ENCODE measurements around the gene IPPK. TPM values are rescaled to one million over a fixed set of nuclear protein-coding genes. Genes with fewer than 3 reads are reported as not detected.

Gene IPPK
- total and polyA plus RNA-seq, 2 of the 4 experiments (the other 2 are of a cell fraction) = 25.1 to 26.8 TPM

DNA sequence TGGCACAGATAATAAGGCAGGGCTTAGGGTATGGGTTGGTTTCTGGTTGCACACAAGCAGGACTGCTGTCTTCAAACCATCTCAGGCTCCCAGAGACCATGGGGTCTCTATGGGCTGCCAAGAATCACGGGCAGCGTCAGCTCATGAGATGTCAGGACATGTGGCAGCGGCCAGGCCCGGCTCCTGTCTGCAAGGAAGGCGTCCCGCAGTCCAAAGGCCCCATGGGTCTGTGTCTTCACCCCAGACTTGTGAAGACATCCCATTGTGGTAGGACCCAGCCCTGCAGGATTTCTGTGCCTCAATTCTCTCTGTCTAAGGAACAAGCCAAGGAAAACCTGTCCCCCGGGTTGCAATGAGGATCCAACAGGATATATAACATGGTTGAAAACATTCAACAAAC is 32.6 kb downstream of the IPPK start:
- CTCF ChIA-PET = no interaction called here
- intact Hi-C loops (cut with micrococcal nuclease) = no loop called here
- H2AFZ ChIP-seq (replicated peaks; ENCODE audit: low read length, poor library complexity) = no peak overlapping the region

More for the DNA sequence above, 32.6 kb downstream of the IPPK start:
- H4K5ac ChIP-seq (ENCODE audit: low read depth, low read length) = no peak overlapping the region
- H2BK5ac ChIP-seq (ENCODE audit: low read depth, low read length, poor library complexity, severe bottlenecking) = no peak overlapping the region
- no peaks in the 10 kb centered on the region for H4K20me1 ChIP-seq (ENCODE audit: insufficient read depth, low read length)
- no peak overlapping the region for H4K8ac ChIP-seq (ENCODE audit: low read depth in 2 of 2, low read length in 2 of 2)
- no peak overlapping the region for H3K18ac ChIP-seq (ENCODE audit: low read depth, low read length)
- no peaks in the 10 kb centered on the region for H3K9me1 ChIP-seq (ENCODE audit: insufficient read depth, low read length)
- H3K9ac ChIP-seq (ENCODE audit: low read depth, low read length) = no peak overlapping the region
- no peak overlapping the region for H3K56ac ChIP-seq (ENCODE audit: extremely low read depth, insufficient read depth, low read length)
- no peaks in the 10 kb centered on the region for H3K9me3 ChIP-seq (ENCODE audit: control insufficient read depth, insufficient read depth, low read length)
- no peak for DNase-seq
- no peak for ATAC-seq (ENCODE audit: low read depth)
- H2BK20ac ChIP-seq (ENCODE audit: low read depth, low read length) = no peak overlapping the region
- H3K4me2 ChIP-seq (ENCODE audit: low read depth, low read length) = no peak overlapping the region
- no peak overlapping the region for H2BK120ac ChIP-seq (ENCODE audit: low read depth, low read length)
- H3K23ac ChIP-seq (ENCODE audit: low read depth, low read length) = no peak overlapping the region
- WGBS, 2 experiments (ENCODE audit: extremely low coverage in 2 of 2, insufficient read length in 1 of 2) = 96% methylated on average over 4 of the region's 7 CpGs; no CpG with 5 or more reads in 1 of the 2 experiments
- no peaks in the 10 kb centered on the region for H3K27me3 ChIP-seq (ENCODE audit: control insufficient read depth, insufficient read depth, low read length)
- H3K27ac ChIP-seq (ENCODE audit: insufficient read depth, low read length) = no peak overlapping the region
- H3K4ac ChIP-seq (ENCODE audit: low read depth, low read length) = no peak overlapping the region
- H2AK9ac ChIP-seq (replicated peaks; ENCODE audit: low read depth, low read length, poor library complexity) = no peak overlapping the region
- POLR2A ChIA-PET (ENCODE audit: unreplicated experiment) = no interaction called here
- peaks cover 0 to 6% of the 10 kb centered on the region in 2 experiments; a peak in 1 of 4 replicates for H3K79me1 ChIP-seq (ENCODE audit: low read depth in 1 of 2, low read length in 2 of 2)
- in situ Hi-C loops (cut with MboI; ENCODE audit: low sequenced_read_pairs) (loop anchor here (5.0 to 10.0 kb wide), 3 partner anchors 203 to 503 kb away; partner anchors contain the start of genes CENPP and NOL8), dilution Hi-C loops (cut with HindIII; ENCODE audit: low sequenced_read_pairs, unreplicated experiment) (no loop called here)
- peaks cover 66% of the 10 kb centered on the region for H3K36me3 ChIP-seq (ENCODE audit: control insufficient read depth, insufficient read depth, low read length)
- TF ChIP-seq CEBPB (IDR thresholded peaks at IDR 0.05; ENCODE audit: low read depth, low read length) = no peak
- H3K4me3 ChIP-seq (ENCODE audit: insufficient read depth, low read depth, low read length) = no peak overlapping the region
- no peaks in the 10 kb centered on the region for H3K4me1 ChIP-seq (ENCODE audit: control insufficient read depth, insufficient read depth, low read length)
- H4K91ac ChIP-seq (ENCODE audit: insufficient read depth, low read depth, low read length) = no peak overlapping the region
- no peak overlapping the region for H3K14ac ChIP-seq (replicated peaks; ENCODE audit: low read depth, low read length)
- no peak overlapping the region for H2AK5ac ChIP-seq (ENCODE audit: low read depth, low read length)
- H2BK15ac ChIP-seq (ENCODE audit: low read depth, low read length) = no peak overlapping the region
- BruUV-seq (replicated peaks) = no TSS peak
